Hepatocyte (in vitro differentiated cells): ENCODE data around the gene DSTYK. TPM values are rescaled to one million over a fixed set of nuclear protein-coding genes. Genes with fewer than 3 reads are reported as not detected.
"Not testable (repeated sequence)": the region's sequence is repeated elsewhere in the genome, so short reads cannot be mapped to it uniquely, and the experiment has no call there.

Experiments used
- DNase-seq: peaks from one replicate; pipeline ENCODE4 v3.0.0-alpha.2; 2016; ENCODE audit warnings: low spot score
- H2AFZ ChIP-seq: fragments of 200-600 bp; sonication (generic); 2 replicates; pipeline ENCODE4 v1.6.0; 2016; ENCODE audit warnings: antibody characterized with exemption, mild to moderate bottlenecking
- H3K27ac ChIP-seq: fragments of 200-600 bp; sonication (generic); 2 replicates; pipeline ENCODE4 v1.5.1; 2016; ENCODE audit warnings: mild to moderate bottlenecking
- H3K27me3 ChIP-seq: fragments of 200-600 bp; sonication (generic); 2 replicates; pipeline ENCODE4 v1.6.1; 2016
- H3K36me3 ChIP-seq: fragments of 200-600 bp; sonication (generic); replicated peaks from 2 replicates; pipeline ENCODE4 v1.5.1; 2016; ENCODE audit warnings: low read depth; ENCODE audit not compliant: insufficient read depth
- H3K4me1 ChIP-seq: fragments of 200-600 bp; sonication (generic); 2 replicates; pipeline ENCODE4 v1.5.1; 2016; ENCODE audit warnings: mild to moderate bottlenecking, moderate library complexity; ENCODE audit not compliant: insufficient read depth
- H3K4me2 ChIP-seq: fragments of 200-600 bp; sonication (generic); 2 replicates; pipeline ENCODE4 v1.6.0; 2016
- H3K4me3 ChIP-seq: fragments of 200-600 bp; sonication (generic); 2 replicates; pipeline ENCODE4 v1.5.1; 2016; ENCODE audit warnings: mild to moderate bottlenecking
- H3K79me2 ChIP-seq: fragments of 200-600 bp; sonication (generic); 2 replicates; pipeline ENCODE4 v1.6.0; 2017; ENCODE audit warnings: mild to moderate bottlenecking
- H3K9me2 ChIP-seq: fragments of 200-600 bp; sonication (generic); replicated peaks from 2 replicates; pipeline ENCODE4 v1.6.0; 2017; ENCODE audit warnings: mild to moderate bottlenecking; ENCODE audit not compliant: insufficient read depth
- H3K9me3 ChIP-seq: fragments of 200-600 bp; sonication (generic); 2 replicates; pipeline ENCODE4 v1.5.1; 2016; ENCODE audit warnings: low read depth, mild to moderate bottlenecking
- H4K20me1 ChIP-seq: fragments of 200-600 bp; sonication (generic); 2 replicates; pipeline ENCODE4 v1.6.0; 2016; ENCODE audit warnings: mild to moderate bottlenecking; ENCODE audit not compliant: insufficient read depth, poor library complexity, severe bottlenecking
- CTCF ChIP-seq: fragments of 200-600 bp; sonication (generic); IDR thresholded peaks from 2 replicates; pipeline ENCODE4 v1.5.1; 2016; ENCODE audit warnings: antibody characterized with exemption, mild to moderate bottlenecking; ENCODE audit not compliant: poor library complexity
- EZH2 ChIP-seq: fragments of 200-600 bp; sonication (generic); IDR thresholded peaks from 2 replicates; pipeline ENCODE4 v1.6.1; 2016; ENCODE audit warnings: antibody characterized with exemption, mild to moderate bottlenecking, borderline replicate concordance
- EZH2phosphoT487 ChIP-seq: fragments of 200-600 bp; sonication (generic); IDR thresholded peaks from one replicate; pipeline ENCODE4 v1.6.1; 2018; ENCODE audit warnings: antibody characterized with exemption, mild to moderate bottlenecking, low read depth, moderate library complexity; ENCODE audit not compliant: unreplicated experiment, severe bottlenecking
- WGBS: methylation state at CpG from one replicate; pipeline ENCODE4 v1.1.6; 2016; ENCODE audit warnings: low lambda C conversion rate; ENCODE audit errors: missing lambda C conversion rate; 5-methylcytosine and 5-hydroxymethylcytosine counted together
- polyA plus RNA-seq: library from polyadenylated mRNA; unstranded; fragments of >200 nt; fragmentation: Nextera tagmentation; extraction: Ambion mirVana; gene quantifications from 2 replicates; pipeline ENCODE4 v1.2.1, GENCODE V29; 2016
- total RNA-seq: library from RNA; depleted of rRNA; stranded (reverse); fragments of >200 nt; gene quantifications from 2 replicates; pipeline ENCODE4 v1.2.3, GENCODE V29; 2014

The DSTYK gene
- total and polyA plus RNA-seq, 2 experiments from 2014 or later, result 7.7 to 11.0 TPM

- H2AFZ ChIP-seq, result no peak overlapping the region
- H3K9me2 ChIP-seq, result no peaks in the 10 kb centered on the region
- no peak for DNase-seq
- no peak overlapping the region for H3K4me3 ChIP-seq
- no peaks in the 10 kb centered on the region for H3K36me3 ChIP-seq
- no peaks in the 10 kb centered on the region for H3K9me3 ChIP-seq
- no peak overlapping the region for H3K27ac ChIP-seq
- no peaks in the 10 kb centered on the region for H3K4me1 ChIP-seq
- no peak for TF ChIP-seq EZH2
- 94% methylated on average over 6 of the region's 6 CpGs for whole genome bisulfite sequencing
- no peaks in the 10 kb centered on the region for H3K27me3 ChIP-seq
- H3K79me2 ChIP-seq, result no peaks in the 10 kb centered on the region
- no peak overlapping the region for H3K4me2 ChIP-seq
- H4K20me1 ChIP-seq, result no peaks in the 10 kb centered on the region
These were observed 24.4 kb upstream of the DSTYK start for GRCh38 chr1:205235951-205236350.

DNA sequence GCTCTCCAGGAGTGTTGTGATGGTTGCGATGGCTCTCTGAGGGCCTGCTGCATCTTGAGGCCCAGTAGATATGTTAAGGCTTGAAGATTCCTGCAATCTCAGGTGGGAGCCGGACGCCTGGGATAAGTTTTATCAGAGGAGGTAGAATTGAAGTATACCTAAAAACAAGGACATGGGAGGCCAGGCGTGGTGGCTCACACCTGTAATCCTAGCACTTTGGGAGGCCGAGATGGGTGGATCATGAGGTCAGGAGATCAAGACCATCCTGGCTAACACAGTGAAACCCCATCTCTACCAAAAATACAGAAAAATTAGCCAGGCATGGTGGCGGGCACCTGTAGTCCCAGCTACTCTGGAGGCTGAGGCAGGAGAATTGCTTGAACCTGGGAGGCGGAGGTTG, 22.5 kb upstream of the DSTYK start:
- not testable (repeated sequence) for H3K27ac ChIP-seq, H3K4me3 ChIP-seq, H4K20me1 ChIP-seq, H3K9me3 ChIP-seq, H2AFZ ChIP-seq, H3K27me3 ChIP-seq, H3K36me3 ChIP-seq, H3K79me2 ChIP-seq, DNase-seq, H3K9me2 ChIP-seq, H3K4me1 ChIP-seq, H3K4me2 ChIP-seq
- 96% methylated on average over 7 of the region's 7 CpGs for WGBS

DNA sequence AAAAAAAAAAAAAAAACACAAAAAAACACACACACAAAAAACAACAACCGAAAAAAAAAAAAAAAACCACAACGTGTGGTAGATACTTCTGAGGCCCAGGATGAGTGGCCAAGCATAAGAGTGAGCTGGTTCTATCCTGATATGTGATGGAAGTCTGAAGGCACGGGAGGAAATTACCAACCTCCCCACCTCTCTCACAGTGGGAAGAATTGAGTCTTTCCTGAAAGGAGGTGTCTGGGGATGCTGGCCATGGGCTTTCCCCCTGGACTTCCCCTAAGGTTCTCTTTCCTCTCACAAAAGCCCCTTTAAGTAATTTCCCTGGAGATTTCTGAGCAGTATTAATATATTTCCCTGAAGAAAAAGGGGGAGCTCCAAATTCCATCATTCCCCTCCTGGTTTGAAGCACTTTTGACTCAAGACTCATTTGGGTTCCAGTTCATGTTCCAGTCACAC, 21.5 kb upstream of the DSTYK start:
- Histone ChIP-seq H3K4me2 (no peak overlapping the region), H3K36me3 (no peaks in the 10 kb centered on the region), H3K4me1 (peaks cover 5% of the 10 kb centered on the region), H3K9me3 (no peaks in the 10 kb centered on the region), H3K9me2 (no peaks in the 10 kb centered on the region), H3K27ac (no peak overlapping the region), H4K20me1 (no peaks in the 10 kb centered on the region), H2AFZ (no peak overlapping the region), H3K79me2 (no peaks in the 10 kb centered on the region), H3K27me3 (no peaks in the 10 kb centered on the region), H3K4me3 (no peak overlapping the region)
- WGBS, result 89% methylated on average over 2 of the region's 3 CpGs
- DNase-seq, result no peak
- TF ChIP-seq EZH2phosphoT487 (no peak), EZH2 (no peak), CTCF (no peak)

- no peak for DNase-seq
These were observed 20.8 kb upstream of the DSTYK start for GRCh38 chr1:205232127-205232820.

More at GRCh38 chr1:205232127-205232820, 20.8 kb upstream of the DSTYK start:
- Histone ChIP-seq H3K27me3 (no peaks in the 10 kb centered on the region), H3K4me1 (peaks cover 5% of the 10 kb centered on the region), H3K9me3 (no peaks in the 10 kb centered on the region), H2AFZ (no peak overlapping the region), H4K20me1 (no peaks in the 10 kb centered on the region), H3K4me2 (no peak overlapping the region), H3K9me2 (no peaks in the 10 kb centered on the region), H3K79me2 (no peaks in the 10 kb centered on the region), H3K36me3 (no peaks in the 10 kb centered on the region), H3K27ac (no peak overlapping the region), H3K4me3 (no peak overlapping the region)
- TF ChIP-seq CTCF (no peak), EZH2phosphoT487 (no peak), EZH2 (no peak)
- WGBS, result 83% methylated on average over 7 of the region's 7 CpGs
